HCT116 (cell line): ENCODE results near the gene ZNF304. TPM values are rescaled to one million over a fixed set of nuclear protein-coding genes. Genes with fewer than 3 reads are reported as not detected.
A peak's percentile ranks its signal among the peaks of the same experiment; 100 is the strongest.

Experiments used
- ATAC-seq: fragments of 200-7000 bp; cut with Tn5 transposase; 2 replicates; pipeline ENCODE4 v1.9.1; 2020; ENCODE audit warnings: mild to moderate bottlenecking, moderate library complexity
- BruUV-seq: library from RNA; stranded (reverse); fragments of 400-500 nt; replicated peaks from 2 replicates; lab custom pipeline; 2021; lab: Mats Ljungman, UMichigan
- CTCF ChIA-PET: fragments of 300-600 bp; sonication (Branson Sonifier 250); formaldehyde crosslinking; loops from one replicate; lab custom pipeline; 2021; ENCODE audit warnings: antibody characterized with exemption; lab: Charles Lee
- POLR2A ChIA-PET: fragments of 300-600, 350-600 bp; sonication (Branson Sonifier 250); formaldehyde crosslinking; loops from one replicate; lab custom pipeline; 2021; ENCODE audit warnings: antibody characterized with exemption; lab: Charles Lee
- RAD21 ChIA-PET, 2 experiments: fragments of 300-600 bp; sonication (Branson Sonifier 250); formaldehyde crosslinking; loops; one replicate each; lab custom pipeline; 2023; ENCODE audit warnings: low total read pairs in 2 of 2; ENCODE audit not compliant: uncharacterized antibody in 2 of 2, unreplicated experiment in 2 of 2, low non-redundant PET in 1 of 2; lab: Charles Lee
- DNase-seq: peaks from one replicate; pipeline ENCODE4 v3.0.0-alpha.2; 2010; ENCODE audit warnings: low read depth, low spot score
- H2AFZ ChIP-seq: fragments of 200-600 bp; shearing (Covaris generic), sonication (generic); 2 replicates; pipeline ENCODE4 v1.6.1; 2017; ENCODE audit warnings: low read depth, mixed run types, mixed read lengths, antibody characterized with exemption, low read length; ENCODE audit not compliant: poor library complexity, severe bottlenecking
- H3K27ac ChIP-seq: 2 replicates; pipeline ENCODE4 v1.5.1; 2012; ENCODE audit warnings: low read depth, low read length
- H3K27me3 ChIP-seq: fragments of 200-600 bp; sonication (generic); 2 replicates; pipeline ENCODE4 v1.6.1; 2016; ENCODE audit warnings: mixed run types, low read length, mixed read lengths; ENCODE audit not compliant: insufficient read depth
- H3K36me3 ChIP-seq, 2 experiments: fragments of 200-500 bp in 1 of 2; fragments of 200-600 bp in 1 of 2; sonication (Bioruptor generic) in 1 of 2; sonication (generic) in 1 of 2; 2 replicates each; pipeline versions ENCODE4 v1.5.1 to v1.6.1; 2014 to 2016; ENCODE audit warnings: low read length in 2 of 2, inconsistent platforms in 1 of 2, mixed read lengths in 1 of 2, mixed run types in 1 of 2; ENCODE audit not compliant: insufficient read depth in 2 of 2, control insufficient read depth in 1 of 2
- H3K4me1 ChIP-seq, 2 experiments: fragments of 200-600 bp in 1 of 2; sonication (generic) in 1 of 2; 2 replicates each; pipeline versions ENCODE4 v1.5.1 to v1.6.1; 2012 to 2017; ENCODE audit warnings: low read length in 2 of 2, inconsistent platforms in 1 of 2, mild to moderate bottlenecking in 1 of 2, mixed read lengths in 1 of 2, mixed run types in 1 of 2, moderate library complexity in 1 of 2; ENCODE audit not compliant: insufficient read depth in 2 of 2, control insufficient read depth in 1 of 2
- H3K4me2 ChIP-seq: fragments of 200-600 bp; sonication (generic); 2 replicates; pipeline ENCODE4 v1.6.1; 2017; ENCODE audit warnings: mixed run types, low read length, mixed read lengths
- H3K4me3 ChIP-seq, 2 experiments: fragments of 200-600 bp in 1 of 2; sonication (generic) in 1 of 2; replicated peaks in 1 of 2; 2 replicates each; pipeline ENCODE4 v1.5.1; 2011 to 2016; ENCODE audit warnings: low read length in 2 of 2, control low read depth in 1 of 2, low read depth in 1 of 2, mild to moderate bottlenecking in 1 of 2, mixed read lengths in 1 of 2, mixed run types in 1 of 2
- H3K79me2 ChIP-seq: fragments of 200-600 bp; sonication (generic); 2 replicates; pipeline ENCODE4 v1.6.1; 2017; ENCODE audit warnings: mild to moderate bottlenecking, mixed run types, low read length, moderate library complexity, mixed read lengths; ENCODE audit not compliant: insufficient read depth
- H3K9ac ChIP-seq: fragments of 200-600 bp; sonication (generic); 2 replicates; pipeline ENCODE4 v1.6.1; 2016; ENCODE audit warnings: low read length, mixed read lengths
- H3K9me2 ChIP-seq: fragments of 200-600 bp; sonication (generic), shearing (Covaris generic); 2 replicates; pipeline ENCODE4 v1.6.1; 2017; ENCODE audit warnings: mixed run types, mild to moderate bottlenecking, moderate library complexity; ENCODE audit not compliant: insufficient read depth
- H3K9me3 ChIP-seq, 2 experiments: fragments of 200-500 bp in 1 of 2; fragments of 200-600 bp in 1 of 2; sonication (Bioruptor generic) in 1 of 2; sonication (generic) in 1 of 2; 2 replicates each; pipeline ENCODE4 v1.6.1; 2014 to 2017; ENCODE audit warnings: low read length in 2 of 2, mixed read lengths in 2 of 2, inconsistent platforms in 1 of 2, low read depth in 1 of 2, mild to moderate bottlenecking in 1 of 2, mixed run types in 1 of 2, moderate library complexity in 1 of 2; ENCODE audit not compliant: control insufficient read depth in 1 of 2, insufficient read depth in 1 of 2
- H4K20me1 ChIP-seq: fragments of 200-600 bp; sonication (generic), shearing (Covaris generic); 2 replicates; pipeline ENCODE4 v1.6.1; 2017; ENCODE audit warnings: mixed run types, mild to moderate bottlenecking, moderate library complexity; ENCODE audit not compliant: insufficient read depth
- EZH2phosphoT487 ChIP-seq: fragments of 200-600 bp; IDR thresholded peaks from 2 replicates; pipeline ENCODE4 v1.6.1; 2018; ENCODE audit warnings: antibody characterized with exemption, borderline replicate concordance
- RAD21 ChIP-seq: IDR thresholded peaks from 2 replicates; pipeline ENCODE4 v1.6.1; 2012; ENCODE audit warnings: low read depth, mild to moderate bottlenecking
- intact Hi-C: fragments of 100-400 bp; cut with micrococcal nuclease; formaldehyde crosslinking; loops from 2 replicates; pipeline ENCODE4 v1.10.0; 2022
- total RNA-seq: library from RNA; stranded (reverse); gene quantifications from one replicate; pipeline ENCODE4 v1.2.1, GENCODE V29; 2021; ENCODE audit not compliant: unreplicated experiment
- TF ChIP-seq, protein P1 (sequence below): IDR thresholded peaks from 2 replicates; pipeline ENCODE4 v1.6.1; 2012; ENCODE audit warnings: low read depth
- TF ChIP-seq, protein P2 (sequence below), 3 experiments: fragments of 200-600 bp in 1 of 3; sonication (generic) in 1 of 3; IDR thresholded peaks in 2 of 3; conservative IDR thresholded peaks in 1 of 3; 2 replicates each; pipeline ENCODE4 v1.5.1; 2012 to 2017; ENCODE audit warnings: low read depth in 2 of 3, low read length in 2 of 3, antibody characterized with exemption in 1 of 3, borderline replicate concordance in 1 of 3, control low read depth in 1 of 3, mild to moderate bottlenecking in 1 of 3, mixed read lengths in 1 of 3, mixed run types in 1 of 3, moderate library complexity in 1 of 3; ENCODE audit not compliant: insufficient read depth in 1 of 3

The ZNF304 gene
- total RNA-seq, 1 experiment from 2014 or later: 6.3 TPM

DNA sequence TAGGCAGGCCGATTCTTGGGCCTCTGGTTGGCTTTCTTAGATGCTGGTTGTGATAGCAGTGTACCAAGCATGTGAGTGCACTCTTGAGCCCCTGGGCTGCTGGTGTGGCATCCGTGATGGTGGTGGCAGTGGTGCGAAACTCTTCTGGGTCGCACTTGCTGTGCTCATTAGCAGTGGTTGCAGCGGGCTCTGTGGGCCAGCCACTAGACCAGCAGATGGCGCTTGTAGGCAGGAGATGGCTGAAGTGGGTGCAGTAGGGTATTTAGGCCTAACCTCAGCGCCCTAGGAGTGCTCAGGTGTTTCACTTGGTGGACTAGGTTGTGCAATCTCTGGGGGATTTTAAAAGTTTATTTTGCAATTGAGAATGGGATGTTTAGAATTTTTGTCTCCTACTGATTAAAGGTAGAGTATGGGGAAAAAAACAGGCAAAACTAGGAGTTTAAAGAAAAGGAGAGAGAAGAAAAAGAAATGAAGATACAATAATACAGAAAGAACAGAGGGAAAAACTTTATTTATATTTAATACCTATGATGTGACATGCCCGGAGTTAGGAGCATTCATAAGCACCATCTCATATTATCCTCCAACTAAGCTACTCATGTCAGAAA lies 55.5 kb downstream of the ZNF304 start:
- no peaks in the 10 kb centered on the region for H3K9me2 ChIP-seq
- no peak overlapping the region for H3K4me3 ChIP-seq
- intact Hi-C loops: loop anchor here (10.0 kb wide), 1 partner anchor 498 kb away; no protein-coding TSS in a partner anchor
- ATAC-seq (peak; percentile 61), DNase-seq (peak; percentile 32)
- H3K4me2 ChIP-seq: no peak overlapping the region
- CTCF ChIA-PET: no interaction called here
- H3K36me3 ChIP-seq: no peaks in the 10 kb centered on the region
- no peak overlapping the region for H3K9ac ChIP-seq
- peaks cover 7 to 8% of the 10 kb centered on the region in 2 experiments; a peak in 2 of 4 replicates for H3K9me3 ChIP-seq
- H3K4me1 ChIP-seq: peaks cover 0 to 5% of the 10 kb centered on the region in 2 experiments; a peak in 1 of 4 replicates
- BruUV-seq: no TSS peak
- H2AFZ ChIP-seq: no peak overlapping the region
- RAD21 ChIA-PET: interaction anchor here in 1 of 2 experiments (0.8 kb wide), 1 partner anchor 17 kb away, joined by 7 read pairs; the partner anchor contains the start of gene ZNF548
- no peak overlapping the region for H3K27ac ChIP-seq
- POLR2A ChIA-PET: no interaction called here
- H4K20me1 ChIP-seq: no peaks in the 10 kb centered on the region
- peaks cover 5% of the 10 kb centered on the region; the same call in 1 of the 2 replicates for H3K79me2 ChIP-seq
- no peaks in the 10 kb centered on the region for H3K27me3 ChIP-seq
- TF ChIP-seq, protein P1, sequence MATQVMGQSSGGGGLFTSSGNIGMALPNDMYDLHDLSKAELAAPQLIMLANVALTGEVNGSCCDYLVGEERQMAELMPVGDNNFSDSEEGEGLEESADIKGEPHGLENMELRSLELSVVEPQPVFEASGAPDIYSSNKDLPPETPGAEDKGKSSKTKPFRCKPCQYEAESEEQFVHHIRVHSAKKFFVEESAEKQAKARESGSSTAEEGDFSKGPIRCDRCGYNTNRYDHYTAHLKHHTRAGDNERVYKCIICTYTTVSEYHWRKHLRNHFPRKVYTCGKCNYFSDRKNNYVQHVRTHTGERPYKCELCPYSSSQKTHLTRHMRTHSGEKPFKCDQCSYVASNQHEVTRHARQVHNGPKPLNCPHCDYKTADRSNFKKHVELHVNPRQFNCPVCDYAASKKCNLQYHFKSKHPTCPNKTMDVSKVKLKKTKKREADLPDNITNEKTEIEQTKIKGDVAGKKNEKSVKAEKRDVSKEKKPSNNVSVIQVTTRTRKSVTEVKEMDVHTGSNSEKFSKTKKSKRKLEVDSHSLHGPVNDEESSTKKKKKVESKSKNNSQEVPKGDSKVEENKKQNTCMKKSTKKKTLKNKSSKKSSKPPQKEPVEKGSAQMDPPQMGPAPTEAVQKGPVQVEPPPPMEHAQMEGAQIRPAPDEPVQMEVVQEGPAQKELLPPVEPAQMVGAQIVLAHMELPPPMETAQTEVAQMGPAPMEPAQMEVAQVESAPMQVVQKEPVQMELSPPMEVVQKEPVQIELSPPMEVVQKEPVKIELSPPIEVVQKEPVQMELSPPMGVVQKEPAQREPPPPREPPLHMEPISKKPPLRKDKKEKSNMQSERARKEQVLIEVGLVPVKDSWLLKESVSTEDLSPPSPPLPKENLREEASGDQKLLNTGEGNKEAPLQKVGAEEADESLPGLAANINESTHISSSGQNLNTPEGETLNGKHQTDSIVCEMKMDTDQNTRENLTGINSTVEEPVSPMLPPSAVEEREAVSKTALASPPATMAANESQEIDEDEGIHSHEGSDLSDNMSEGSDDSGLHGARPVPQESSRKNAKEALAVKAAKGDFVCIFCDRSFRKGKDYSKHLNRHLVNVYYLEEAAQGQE: no peak
- TF ChIP-seq EZH2phosphoT487 (no peak), RAD21 (peak; percentile 71)
- TF ChIP-seq, protein P2, sequence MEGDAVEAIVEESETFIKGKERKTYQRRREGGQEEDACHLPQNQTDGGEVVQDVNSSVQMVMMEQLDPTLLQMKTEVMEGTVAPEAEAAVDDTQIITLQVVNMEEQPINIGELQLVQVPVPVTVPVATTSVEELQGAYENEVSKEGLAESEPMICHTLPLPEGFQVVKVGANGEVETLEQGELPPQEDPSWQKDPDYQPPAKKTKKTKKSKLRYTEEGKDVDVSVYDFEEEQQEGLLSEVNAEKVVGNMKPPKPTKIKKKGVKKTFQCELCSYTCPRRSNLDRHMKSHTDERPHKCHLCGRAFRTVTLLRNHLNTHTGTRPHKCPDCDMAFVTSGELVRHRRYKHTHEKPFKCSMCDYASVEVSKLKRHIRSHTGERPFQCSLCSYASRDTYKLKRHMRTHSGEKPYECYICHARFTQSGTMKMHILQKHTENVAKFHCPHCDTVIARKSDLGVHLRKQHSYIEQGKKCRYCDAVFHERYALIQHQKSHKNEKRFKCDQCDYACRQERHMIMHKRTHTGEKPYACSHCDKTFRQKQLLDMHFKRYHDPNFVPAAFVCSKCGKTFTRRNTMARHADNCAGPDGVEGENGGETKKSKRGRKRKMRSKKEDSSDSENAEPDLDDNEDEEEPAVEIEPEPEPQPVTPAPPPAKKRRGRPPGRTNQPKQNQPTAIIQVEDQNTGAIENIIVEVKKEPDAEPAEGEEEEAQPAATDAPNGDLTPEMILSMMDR (IDR thresholded peaks at IDR 0.05 in 2 of 3, conservative IDR thresholded peaks at IDR 0.05 in 1 of 3; ENCODE audit: borderline replicate concordance in 1 of 3, insufficient read depth in 1 of 3, low read depth in 2 of 3, low read length in 2 of 3): peak; percentile 31 to 81 (median 74); a peak in 5 of 6 replicates

Other genes with a start within 250 kb of the ZNF304 start
- gene USP29, start 231.3 kb upstream of the ZNF304 start, total RNA-seq: not detected
- gene ZIM3, start 206.1 kb upstream of the ZNF304 start, total RNA-seq: not detected
- gene DUXA, start 183.8 kb upstream of the ZNF304 start, total RNA-seq: not detected
- gene ZNF264, start 159.8 kb upstream of the ZNF304 start, total RNA-seq: 30.3 TPM
- gene AURKC, start 120.2 kb upstream of the ZNF304 start, total RNA-seq: 1.5 TPM
- 9.2 TPM for gene ZNF805, start 110.6 kb upstream of the ZNF304 start, total RNA-seq
- gene ZNF460, start 70.8 kb upstream of the ZNF304 start, total RNA-seq: 43.1 TPM
- gene ZNF543, start 30.8 kb upstream of the ZNF304 start, total RNA-seq: 7.6 TPM
- 3.9 TPM for gene TRAPPC2B, start 12.3 kb downstream of the ZNF304 start, total RNA-seq
- 1.4 TPM for gene ZNF547, start 12.3 kb downstream of the ZNF304 start, total RNA-seq
- 8.7 TPM for gene ZNF548, start 38.6 kb downstream of the ZNF304 start, total RNA-seq
- 5.1 TPM for gene ZNF17, start 59.9 kb downstream of the ZNF304 start, total RNA-seq
- gene ZNF749, start 84.1 kb downstream of the ZNF304 start, total RNA-seq: 18.0 TPM
- gene VN1R1, start 105.9 kb downstream of the ZNF304 start, total RNA-seq: not detected
- gene ZNF772, start 126.3 kb downstream of the ZNF304 start, total RNA-seq: 0.37 TPM
- 1.9 TPM for gene ZNF419, start 136.5 kb downstream of the ZNF304 start, total RNA-seq
- 0.42 TPM for gene ZNF773, start 148.7 kb downstream of the ZNF304 start, total RNA-seq
- gene ZNF549, start 176.1 kb downstream of the ZNF304 start, total RNA-seq: not detected
- gene ZNF550, start 208.6 kb downstream of the ZNF304 start, total RNA-seq: 3.1 TPM
- 4.0 TPM for gene ZNF416, start 227.6 kb downstream of the ZNF304 start, total RNA-seq
- not detected for gene ZIK1, start 232.9 kb downstream of the ZNF304 start, total RNA-seq
- 3.8 TPM for gene ZNF530, start 248.6 kb downstream of the ZNF304 start, total RNA-seq